ENCODE measurements around the gene SPNS1. TPM values are rescaled to one million over a fixed set of nuclear protein-coding genes. Genes with fewer than 3 reads are reported as not detected.
A peak's percentile ranks its signal among the peaks of the same experiment; 100 is the strongest.

Gene SPNS1
- polyA plus RNA-seq, 2 of the 4 experiments (the other 2 are of a cell fraction), result 27.0 to 35.1 TPM

GRCh38 chr16:28983644-28984043 lies 9.1 kb downstream of the SPNS1 start:
- ChIA-PET POLR2A (interaction anchor here (0.5 to 2.2 kb wide), 2 partner anchors 10 to 172 kb away, joined by 5 to 7 read pairs; no protein-coding TSS in a partner anchor), CTCF (interaction anchor here (0.6 to 1.4 kb wide), 4 partner anchors 10 to 39 kb away, joined by 3 to 4 read pairs (median 4); partner anchors contain the start of gene SPNS1)
- WGBS (ENCODE audit: missing lambda C conversion rate), result 91% methylated on average over 14 of the region's 18 CpGs
- H3K4me1 ChIP-seq, result peaks cover 15% of the 10 kb centered on the region; the same call in 2 of the 3 replicates
- no peak overlapping the region for H3K4me3 ChIP-seq
- H3K4me2 ChIP-seq, result no peak overlapping the region
- no peak for FAIRE-seq
- TF ChIP-seq RNF2 (IDR thresholded peaks at IDR 0.05; ENCODE audit: borderline replicate concordance, low read depth) (no peak), RAD21 (conservative IDR thresholded peaks at IDR 0.05 in 1 of 2, IDR thresholded peaks at IDR 0.05 in 1 of 2) (no peak), REST (IDR thresholded peaks at IDR 0.05) (no peak), JUN (IDR thresholded peaks at IDR 0.05) (no peak)
- no peak for DNase-seq (ENCODE audit: low read depth in 1 of 2, low spot score in 1 of 2)
- peak overlapping the region in 1 of 2 experiments; percentile 78; a peak in 2 of 6 replicates for H3K27ac ChIP-seq
- no peak for ATAC-seq
- no peaks in the 10 kb centered on the region for H3K9me3 ChIP-seq

GRCh38 chr16:28984091-28984490 lies 9.5 kb downstream of the SPNS1 start:
- TF ChIP-seq MAZ (IDR thresholded peaks at IDR 0.05; ENCODE audit: borderline replicate concordance, low read depth, low read length) (no peak), ESRRA (IDR thresholded peaks at IDR 0.05; ENCODE audit: borderline replicate concordance, low read length) (no peak), BHLHE40 (IDR thresholded peaks at IDR 0.05; ENCODE audit: low read depth, low read length) (no peak)
- DNase-seq (ENCODE audit: low read depth in 1 of 2, low spot score in 1 of 2) (no peak), FAIRE-seq (no peak), ATAC-seq (no peak; a peak in 2 of 6 replicates)
- Histone ChIP-seq H3K27ac (peak overlapping the region; percentile 38 to 78; a peak in 4 of 6 replicates), H3K9me3 (no peaks in the 10 kb centered on the region), H3K4me2 (peak overlapping the region; percentile 36; the same call in 2 of the 3 replicates), H3K4me3 (no peak overlapping the region), H3K4me1 (peaks cover 15% of the 10 kb centered on the region; the same call in 2 of the 3 replicates)
- CTCF ChIA-PET, result interaction anchor here (0.8 to 3.7 kb wide), 4 partner anchors 10 to 15 kb away, joined by 3 to 15 read pairs (median 4); partner anchors contain the start of gene SPNS1
- 76% methylated on average over 9 of the region's 12 CpGs for WGBS (ENCODE audit: missing lambda C conversion rate)
- POLR2A ChIA-PET, result interaction anchor here (2.2 kb wide), 1 partner anchor 10 kb away, joined by 5 read pairs; no protein-coding TSS in a partner anchor

DNA sequence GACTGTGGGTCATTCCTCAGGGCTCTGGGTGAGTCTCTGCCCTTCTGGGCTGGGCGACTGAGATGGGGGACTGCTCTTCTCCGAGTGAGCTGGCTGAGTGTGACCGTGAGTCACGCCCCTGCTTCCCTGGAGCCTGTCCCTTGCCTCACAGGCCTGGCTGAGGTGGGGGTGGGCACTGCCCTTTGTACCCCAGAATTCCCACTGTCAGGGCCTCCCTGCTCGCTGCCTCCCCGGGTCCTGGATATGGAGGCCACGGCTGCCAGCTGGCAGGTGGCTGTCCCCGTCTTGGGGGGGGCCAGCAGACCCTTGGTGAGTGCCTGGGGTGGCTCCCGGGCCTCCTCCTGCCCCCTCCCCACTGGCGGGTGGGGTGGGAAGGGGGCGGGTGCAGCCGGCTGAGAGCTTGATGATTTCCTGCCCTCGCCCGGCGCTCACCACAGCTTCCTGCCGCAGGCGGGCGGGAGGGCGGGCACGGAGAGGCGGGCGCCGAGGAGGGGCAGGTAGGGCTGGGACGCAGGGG lies 10.1 kb downstream of the SPNS1 start, which contains the start of gene LAT:
TSS of gene LAT (plus strand) at position 434 of the 517 bp plus-strand sequence. CDS start 366 bp downstream, outside the sequence.
- POLR2A ChIA-PET, result interaction anchor here (0.6 to 2.2 kb wide), 2 partner anchors 11 to 37 kb away, joined by 4 to 5 read pairs; no protein-coding TSS in a partner anchor
- H3K4me2 ChIP-seq, result peak within 1 kb of the TSS; percentile 36; the same call in 2 of the 3 replicates
- H3K27ac ChIP-seq, result peak within 1 kb of the TSS; percentile 38 to 78; a peak in 4 of 6 replicates
- TF ChIP-seq NR3C1 (IDR thresholded peaks at IDR 0.05) (no peak), FOSL2 (IDR thresholded peaks at IDR 0.05) (no peak), FOSL2 (CRISPR knock-in tag; IDR thresholded peaks at IDR 0.05) (peak; percentile 15; the same call in 1 of the 2 replicates), HMGXB4 (CRISPR knock-in tag; IDR thresholded peaks at IDR 0.05; ENCODE audit: borderline replicate concordance) (no peak)
- H3K9me3 ChIP-seq, result no peaks in the 10 kb centered on the region
- ATAC-seq, result peak; percentile 55 to 70
- peaks cover 15% of the 10 kb centered on the region; the same call in 2 of the 3 replicates for H3K4me1 ChIP-seq
- CTCF ChIA-PET, result interaction anchor here (1.4 to 3.7 kb wide), 2 partner anchors 11 to 15 kb away, joined by 3 to 15 read pairs; no protein-coding TSS in a partner anchor
- no CpG with 5 or more reads among the region's 24 CpGs for WGBS (ENCODE audit: missing lambda C conversion rate)
- DNase-seq (ENCODE audit: low read depth in 1 of 2, low spot score in 1 of 2), result peak in 1 of 2 experiments; percentile 25
- H3K4me3 ChIP-seq, result no peak within 1 kb of the TSS
- no peak for FAIRE-seq

Measured in A549 (cell line).